GM18498 (cell line): Measurements from ENCODE around the gene DHRS11.
"Not testable (repeated sequence)": the region's sequence is repeated elsewhere in the genome, so short reads cannot be mapped to it uniquely, and the experiment has no call there.

Experiments
- ATAC-seq: cut with Tn5 transposase; IDR thresholded peaks from one replicate; pipeline ENCODE4 v1.9.1; 2021; ENCODE audit warnings: mild to moderate bottlenecking, moderate library complexity; ENCODE audit not compliant: unreplicated experiment

The DHRS11 gene

GRCh38 chr17:36593656-36594316 lies 2.1 kb downstream of the DHRS11 start:
- no peak for ATAC-seq

DNA sequence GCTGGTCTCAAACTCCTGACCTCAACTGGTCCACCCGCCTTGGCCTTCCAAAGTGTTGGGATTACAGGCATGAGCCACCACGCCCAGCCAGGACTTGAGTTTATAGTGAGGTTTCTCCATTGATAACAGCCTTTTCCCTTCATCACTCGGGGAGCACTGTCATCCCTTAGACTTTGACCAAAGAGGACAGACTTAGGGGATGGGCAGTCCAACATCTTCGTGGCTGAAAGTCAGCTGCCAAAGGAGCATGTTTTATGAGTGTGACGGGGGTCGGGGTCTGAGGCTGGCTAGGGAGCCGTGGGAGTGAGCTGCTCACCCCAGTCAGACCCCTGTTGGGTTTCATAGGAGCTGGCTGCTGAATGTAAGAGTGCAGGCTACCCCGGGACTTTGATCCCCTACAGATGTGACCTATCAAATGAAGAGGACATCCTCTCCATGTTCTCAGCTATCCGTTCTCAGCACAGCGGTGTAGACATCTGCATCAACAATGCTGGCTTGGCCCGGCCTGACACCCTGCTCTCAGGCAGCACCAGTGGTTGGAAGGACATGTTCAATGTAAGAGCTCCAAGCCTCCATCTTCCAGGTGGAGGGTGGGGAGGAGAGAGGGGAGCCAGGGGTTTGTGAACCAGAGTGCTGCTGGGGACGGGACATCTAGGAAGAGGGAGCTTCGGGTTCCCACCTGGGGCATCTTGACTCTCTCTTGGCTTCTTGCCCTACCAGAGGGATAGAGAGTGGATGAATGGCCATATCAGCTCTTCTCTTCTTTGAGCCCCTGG lies 3.1 kb downstream of the DHRS11 start:
- ATAC-seq: no peak

DNA sequence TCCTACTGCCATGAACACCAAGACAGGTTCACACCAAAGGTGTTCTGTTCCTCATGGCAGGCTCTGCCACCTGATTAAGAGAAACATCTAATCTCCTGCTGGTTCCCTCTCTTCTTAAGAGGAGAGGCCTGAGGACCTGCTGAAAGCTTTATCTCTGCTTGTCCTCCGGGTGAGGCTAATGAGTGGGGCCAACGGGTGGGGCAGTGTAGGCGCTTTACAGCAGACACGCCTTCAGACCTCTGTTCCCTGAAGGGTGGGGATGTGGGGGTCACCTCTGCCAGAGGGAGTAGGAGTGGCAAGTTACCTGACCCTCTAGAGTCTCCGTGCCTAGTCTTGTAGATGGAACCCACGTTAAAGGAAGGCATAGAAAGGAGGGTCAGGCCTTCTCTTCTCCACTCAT lies 5.5 kb downstream of the DHRS11 start:
- no peak for ATAC-seq

DNA sequence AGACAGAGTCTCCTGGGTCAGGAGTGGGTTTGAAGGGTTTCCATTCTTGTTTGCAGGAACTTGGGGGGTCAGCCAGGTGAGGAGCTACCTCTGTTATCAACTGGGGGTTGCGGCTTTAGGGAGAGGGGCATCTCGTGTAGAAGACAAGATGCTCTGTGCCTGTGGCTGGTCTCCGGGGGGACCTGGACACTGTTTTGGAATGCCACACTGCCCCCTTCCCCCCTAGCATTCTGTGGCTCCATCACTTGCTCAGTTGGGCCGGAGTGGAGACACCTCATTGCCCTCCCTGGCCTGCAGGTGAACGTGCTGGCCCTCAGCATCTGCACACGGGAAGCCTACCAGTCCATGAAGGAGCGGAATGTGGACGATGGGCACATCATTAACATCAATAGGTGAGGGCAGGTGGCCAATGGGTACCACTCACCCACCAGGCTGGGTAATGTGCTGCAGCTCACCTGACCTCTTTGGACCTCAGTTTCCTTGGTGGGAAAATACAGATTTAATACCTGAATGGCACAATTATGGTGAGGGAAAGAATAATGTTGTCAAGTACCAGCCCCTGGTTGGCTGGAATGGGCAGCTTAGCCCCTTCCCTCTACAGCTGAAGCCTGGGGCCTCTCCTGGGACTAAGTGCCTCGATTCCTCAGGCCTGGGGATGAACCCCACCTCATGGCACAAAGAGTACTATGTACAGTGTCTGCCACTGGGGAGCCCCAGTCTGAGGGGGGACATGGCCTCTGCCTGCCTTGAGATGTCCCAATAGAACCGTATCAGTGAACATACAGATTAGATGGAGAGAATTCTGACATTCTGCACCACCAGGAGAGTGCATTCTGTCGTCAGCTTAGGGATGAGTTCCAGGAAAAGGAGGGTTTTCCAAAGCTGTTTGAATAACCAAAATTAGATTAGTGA lies 6.4 kb downstream of the DHRS11 start:
- no peak for ATAC-seq

- no peak for ATAC-seq
These were observed 7.3 kb downstream of the DHRS11 start for GRCh38 chr17:36598951-36599401.

DNA sequence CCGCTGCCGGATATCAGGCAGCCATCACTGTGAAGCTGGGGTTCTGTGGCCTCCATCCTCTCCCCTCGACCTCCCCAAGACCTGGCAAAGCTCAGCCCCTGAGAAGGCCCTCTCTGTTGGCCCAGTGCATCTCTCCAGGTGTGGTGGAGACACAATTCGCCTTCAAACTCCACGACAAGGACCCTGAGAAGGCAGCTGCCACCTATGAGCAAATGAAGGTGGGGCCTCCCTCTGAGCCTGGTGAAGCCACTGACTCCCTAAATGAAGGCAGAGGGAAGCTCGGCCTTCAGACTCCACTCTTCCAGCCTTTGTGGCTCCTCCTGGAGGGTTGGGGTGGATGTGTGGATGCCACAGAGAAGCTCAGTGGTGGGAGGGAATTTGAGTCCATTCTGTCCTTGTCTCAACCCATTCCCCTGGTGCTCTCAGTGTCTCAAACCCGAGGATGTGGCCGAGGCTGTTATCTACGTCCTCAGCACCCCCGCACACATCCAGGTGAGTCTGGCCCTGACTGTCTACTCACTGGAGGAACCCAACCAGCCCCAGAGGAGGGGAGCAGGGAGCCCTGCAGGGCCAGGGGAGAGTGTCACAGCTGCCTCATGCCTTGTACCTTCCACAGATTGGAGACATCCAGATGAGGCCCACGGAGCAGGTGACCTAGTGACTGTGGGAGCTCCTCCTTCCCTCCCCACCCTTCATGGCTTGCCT lies 8.0 kb downstream of the DHRS11 start:
- ATAC-seq: no peak

GRCh38 chr17:36600465-36600864 lies 8.8 kb downstream of the DHRS11 start:
- ATAC-seq: no peak

- ATAC-seq: peak; percentile 20
These were observed 9.2 kb downstream of the DHRS11 start for GRCh38 chr17:36600936-36601302.

DNA sequence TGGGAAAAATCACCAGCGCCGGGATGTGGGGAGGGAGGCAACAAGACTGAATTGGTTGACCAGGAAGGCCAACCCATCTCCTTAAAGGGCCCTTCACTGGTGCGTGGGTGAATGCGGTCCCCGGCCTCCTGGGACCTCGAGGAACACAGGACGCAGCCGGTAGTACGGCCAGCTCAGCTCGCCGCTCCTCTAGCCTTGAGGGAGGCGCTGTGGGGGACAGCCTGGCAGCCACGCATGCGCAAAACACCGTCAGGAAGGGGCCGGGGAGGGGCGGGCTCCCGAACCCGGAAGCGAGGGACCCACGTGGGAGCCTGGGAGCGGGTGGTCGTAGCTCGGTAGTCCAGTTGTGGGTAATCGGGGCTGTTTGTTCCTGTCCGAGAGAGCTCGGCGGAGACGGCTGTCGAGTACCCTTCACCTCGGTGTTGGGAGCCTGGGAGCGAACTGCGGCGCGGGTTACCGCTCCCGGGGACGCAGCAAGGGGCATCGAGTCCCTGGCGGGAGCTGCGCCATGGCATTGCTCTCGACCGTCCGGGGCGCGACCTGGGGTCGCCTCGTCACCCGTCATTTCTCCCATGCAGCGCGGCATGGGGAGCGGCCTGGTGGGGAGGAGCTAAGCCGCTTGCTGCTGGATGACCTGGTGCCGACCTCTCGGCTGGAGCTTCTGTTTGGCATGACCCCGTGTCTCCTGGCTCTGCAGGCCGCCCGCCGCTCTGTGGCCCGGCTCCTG lies 9.8 kb downstream of the DHRS11 start, which contains the start of gene MRM1:
TSS of gene MRM1 (plus strand) at position 281 of the 727 bp plus-strand sequence. CDS start at position 509, 228 bp downstream.
- peak; percentile 87 for ATAC-seq

GRCh38 chr17:36602030-36602748 lies 10.5 kb downstream of the DHRS11 start:
- ATAC-seq: no peak

GRCh38 chr17:36602924-36603384 lies 11.3 kb downstream of the DHRS11 start:
- no peak for ATAC-seq

GRCh38 chr17:36605028-36605427 lies 13.3 kb downstream of the DHRS11 start:
- ATAC-seq: not testable (repeated sequence)

DNA sequence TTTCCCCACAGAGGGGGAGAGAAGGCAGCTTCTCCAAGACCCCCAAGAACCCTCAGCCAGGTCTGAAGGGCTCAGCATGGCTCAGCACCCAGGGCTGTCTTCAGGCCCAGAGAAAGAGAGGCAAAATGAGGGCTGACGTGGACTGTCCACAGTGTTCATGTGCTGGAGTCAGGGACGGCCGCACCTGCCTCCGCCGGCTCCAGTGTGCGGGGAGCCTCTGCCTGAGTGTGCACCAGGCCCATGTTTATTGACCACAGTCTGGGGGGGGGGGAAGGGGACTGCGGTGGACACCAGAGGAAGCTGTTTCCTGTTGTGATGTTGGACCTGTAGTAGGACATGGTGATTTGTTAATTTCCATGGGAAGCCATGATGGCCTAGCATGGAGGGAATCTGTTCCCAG lies 16.6 kb downstream of the DHRS11 start:
- ATAC-seq: no peak

DNA sequence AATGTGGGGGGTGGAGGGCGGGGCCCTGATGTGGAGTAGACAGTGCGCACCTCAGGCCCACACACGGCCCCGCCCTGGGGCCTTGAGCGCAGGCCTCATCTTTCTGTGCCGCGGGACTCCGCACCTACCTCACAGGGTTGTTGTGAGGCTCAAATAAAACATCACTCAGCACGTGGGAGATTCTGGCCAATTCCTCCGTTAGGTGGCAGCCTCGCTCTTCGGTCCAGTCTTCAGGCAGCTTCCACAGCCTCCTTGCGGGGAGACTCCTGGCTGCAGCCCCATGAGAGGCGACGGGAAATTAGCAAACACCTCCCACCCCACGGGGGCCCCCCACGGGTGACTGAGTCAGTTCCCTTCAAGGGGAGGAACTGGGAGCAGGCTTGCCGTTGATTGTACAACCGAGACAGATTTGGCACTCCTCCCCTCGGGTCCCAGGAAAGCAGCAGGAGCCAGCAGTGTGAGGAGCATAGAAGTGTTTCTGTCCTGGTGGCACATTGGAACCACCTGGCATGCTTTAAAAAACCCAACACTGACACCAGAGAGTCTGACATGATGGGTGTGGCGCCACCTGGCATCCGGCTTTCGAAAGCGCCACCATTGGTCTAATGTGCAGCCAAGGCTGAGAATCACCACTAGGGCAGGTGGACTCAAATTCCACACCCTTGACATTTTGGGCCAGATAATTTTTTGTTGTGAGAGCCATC lies 17.3 kb downstream of the DHRS11 start:
- no peak for ATAC-seq

- no peak for ATAC-seq
These were observed 17.8 kb downstream of the DHRS11 start for GRCh38 chr17:36609498-36609862.

DNA sequence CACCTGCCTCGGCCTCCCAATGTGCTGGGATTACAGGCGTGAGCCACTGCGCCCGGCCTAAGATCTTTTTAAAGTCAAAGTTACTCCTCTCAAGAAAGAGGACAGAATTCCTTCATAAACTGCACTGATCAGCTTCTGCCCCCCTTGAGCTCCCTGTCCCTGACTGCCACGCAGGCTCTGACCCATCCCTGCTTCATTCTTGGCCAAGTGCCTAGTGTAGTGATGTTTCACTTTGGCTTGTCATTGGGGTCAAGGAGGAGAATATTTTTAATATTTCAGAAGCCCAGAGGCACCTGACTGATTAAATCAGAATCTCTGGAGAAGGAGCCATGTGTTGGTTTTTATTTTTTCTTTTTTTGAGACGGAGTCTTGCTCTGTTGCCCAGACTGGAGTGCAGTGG lies 18.8 kb downstream of the DHRS11 start:
- ATAC-seq: no peak

DNA sequence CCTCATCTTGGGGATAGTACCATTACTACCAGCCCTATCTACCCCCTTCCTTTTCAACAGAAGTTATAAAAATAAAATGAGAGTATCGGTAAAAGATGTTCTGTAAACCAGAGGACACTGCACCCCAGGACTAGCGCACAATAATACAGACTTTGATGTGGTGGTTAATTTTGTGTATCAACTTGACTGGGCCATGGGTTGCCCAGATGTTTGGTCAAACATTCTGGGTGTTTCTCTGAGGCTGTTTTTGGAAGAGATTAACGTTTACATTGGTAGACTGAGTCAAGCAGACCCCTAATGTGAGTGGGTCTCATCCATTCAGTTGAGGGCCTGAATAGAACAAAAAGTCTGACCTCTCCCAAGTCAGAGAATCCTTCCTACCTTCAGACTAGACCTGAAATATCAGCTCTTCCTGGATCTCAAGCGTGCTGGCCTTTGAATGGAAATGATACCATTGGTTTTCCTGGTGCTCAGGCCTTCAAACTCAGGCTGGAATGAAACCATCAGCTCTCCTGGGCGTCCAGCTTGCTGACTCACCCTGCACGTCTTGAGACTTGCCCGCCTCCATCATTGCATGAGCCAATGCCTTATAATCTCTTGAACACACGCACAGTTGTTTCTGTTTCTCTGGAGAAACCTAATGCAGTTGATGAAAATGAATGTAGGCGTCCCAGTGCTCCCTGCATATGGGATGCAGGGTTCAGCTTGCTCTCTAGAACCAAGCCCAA lies 19.8 kb downstream of the DHRS11 start:
- ATAC-seq: no peak

- no peak for ATAC-seq
These were observed 20.6 kb downstream of the DHRS11 start for GRCh38 chr17:36612323-36612722.
